ENCODE measurements around the gene NLRP10.
"Not testable (repeated sequence)": the region's sequence is repeated elsewhere in the genome, so short reads cannot be mapped to it uniquely, and the experiment has no call there.

NLRP10 gene

GRCh38 chr11:7965386-7965785, at the start of gene NLRP10:
Gene NLRP10 (minus strand): TSS chr11:7965447. CDS start chr11:7963495, 1,952 bp downstream.
- no peak for DNase-seq (ENCODE audit: low read depth in 2 of 2, low spot score in 1 of 2)

GRCh38 chr11:8013833-8014232, 48.6 kb upstream of the NLRP10 start:
- DNase-seq (ENCODE audit: low read depth in 2 of 2, low spot score in 1 of 2), result no peak

- no peak for DNase-seq (ENCODE audit: low read depth in 2 of 2, low spot score in 1 of 2)
These were observed 46.8 kb upstream of the NLRP10 start for GRCh38 chr11:8011981-8012444.

- DNase-seq (ENCODE audit: low read depth in 2 of 2, low spot score in 1 of 2), result no peak
These were observed 46.1 kb upstream of the NLRP10 start for GRCh38 chr11:8011371-8011770.

- DNase-seq (ENCODE audit: low read depth in 2 of 2, low spot score in 1 of 2), result no peak
These were observed 44.6 kb upstream of the NLRP10 start for GRCh38 chr11:8009856-8010255.

- DNase-seq (ENCODE audit: low read depth in 2 of 2, low spot score in 1 of 2), result no peak
These were observed 43.0 kb upstream of the NLRP10 start for GRCh38 chr11:8008212-8008611.

- DNase-seq (ENCODE audit: low read depth in 2 of 2, low spot score in 1 of 2), result no peak
These were observed 41.2 kb upstream of the NLRP10 start for GRCh38 chr11:8006349-8006977.

GRCh38 chr11:8005556-8005955, 40.3 kb upstream of the NLRP10 start:
- no peak for DNase-seq (ENCODE audit: low read depth in 2 of 2, low spot score in 1 of 2)

GRCh38 chr11:8004008-8004407, 38.8 kb upstream of the NLRP10 start:
- DNase-seq (ENCODE audit: low read depth in 2 of 2, low spot score in 1 of 2), result no peak

- DNase-seq (ENCODE audit: low read depth in 2 of 2, low spot score in 1 of 2), result no peak
These were observed 37.9 kb upstream of the NLRP10 start for GRCh38 chr11:8003187-8003586.

- no peak for DNase-seq (ENCODE audit: low read depth in 2 of 2, low spot score in 1 of 2)
These were observed 37.4 kb upstream of the NLRP10 start for GRCh38 chr11:8002676-8003075.

- no peak for DNase-seq (ENCODE audit: low read depth in 2 of 2, low spot score in 1 of 2)
These were observed 35.1 kb upstream of the NLRP10 start for GRCh38 chr11:8000390-8000789.

- no peak for DNase-seq (ENCODE audit: low read depth in 2 of 2, low spot score in 1 of 2)
These were observed 34.5 kb upstream of the NLRP10 start for GRCh38 chr11:7999795-8000194.

- no peak for DNase-seq (ENCODE audit: low read depth in 2 of 2, low spot score in 1 of 2)
These were observed 29.5 kb upstream of the NLRP10 start for GRCh38 chr11:7994581-7995278.

GRCh38 chr11:7987560-7987883, 22.3 kb upstream of the NLRP10 start:
- DNase-seq (ENCODE audit: low read depth in 2 of 2, low spot score in 1 of 2), result not testable (repeated sequence)

- peak; percentile 74 to 78 for DNase-seq (ENCODE audit: low read depth in 2 of 2, low spot score in 1 of 2)
These were observed 21.7 kb upstream of the NLRP10 start, which contains the start of gene EIF3F for GRCh38 chr11:7986768-7987559. Gene EIF3F (plus strand): TSS chr11:7987337. CDS start chr11:7987353, 16 bp downstream.

GRCh38 chr11:7983832-7984590, 18.8 kb upstream of the NLRP10 start:
- no peak for DNase-seq (ENCODE audit: low read depth in 2 of 2, low spot score in 1 of 2)

- DNase-seq (ENCODE audit: low read depth in 2 of 2, low spot score in 1 of 2), result no peak
These were observed 17.4 kb upstream of the NLRP10 start for GRCh38 chr11:7982582-7983119.

GRCh38 chr11:7981619-7982157, 16.4 kb upstream of the NLRP10 start:
- DNase-seq (ENCODE audit: low read depth in 2 of 2, low spot score in 1 of 2), result no peak

GRCh38 chr11:7977232-7977917, 12.1 kb upstream of the NLRP10 start:
- DNase-seq (ENCODE audit: low read depth in 2 of 2, low spot score in 1 of 2), result no peak
